GM23248 (cell line): Measurements from ENCODE around the gene ARHGEF3. TPM values are rescaled to one million over a fixed set of nuclear protein-coding genes. Genes with fewer than 3 reads are reported as not detected.

Source experiments
- DNase-seq: peaks from one replicate; pipeline ENCODE4 v3.0.0-alpha.2; 2015
- H2AFZ ChIP-seq: fragments of 200-600 bp; sonication (generic); 2 replicates; pipeline ENCODE4 v1.6.1; 2016; ENCODE audit warnings: antibody characterized with exemption
- H3F3A ChIP-seq: fragments of 200-600 bp; sonication (generic); 2 replicates; pipeline ENCODE4 v1.6.1; 2016; ENCODE audit warnings: mild to moderate bottlenecking, antibody characterized with exemption, mixed run types; ENCODE audit not compliant: insufficient read depth
- H3K27ac ChIP-seq: fragments of 200-600 bp; sonication (generic); 2 replicates; pipeline ENCODE4 v1.5.1; 2016; ENCODE audit warnings: mild to moderate bottlenecking
- H3K27me3 ChIP-seq: fragments of 200-600 bp; sonication (generic); replicated peaks from 2 replicates; pipeline ENCODE4 v1.6.1; 2016; ENCODE audit warnings: mild to moderate bottlenecking; ENCODE audit not compliant: insufficient read depth
- H3K36me3 ChIP-seq: fragments of 200-600 bp; sonication (generic); 2 replicates; pipeline ENCODE4 v1.6.1; 2016; ENCODE audit warnings: low read depth, mild to moderate bottlenecking
- H3K4me1 ChIP-seq: fragments of 200-600 bp; sonication (generic); 2 replicates; pipeline ENCODE4 v1.6.1; 2016; ENCODE audit warnings: mild to moderate bottlenecking; ENCODE audit not compliant: insufficient read depth
- H3K4me2 ChIP-seq: fragments of 200-600 bp; sonication (generic); one replicate; pipeline ENCODE4 v1.6.1; 2016; ENCODE audit warnings: mild to moderate bottlenecking; ENCODE audit not compliant: unreplicated experiment
- H3K4me3 ChIP-seq: fragments of 200-600 bp; sonication (generic); 2 replicates; pipeline ENCODE4 v1.5.1; 2016; ENCODE audit warnings: mild to moderate bottlenecking
- H3K79me2 ChIP-seq: fragments of 200-600 bp; sonication (generic); 2 replicates; pipeline ENCODE4 v1.6.1; 2016; ENCODE audit warnings: mild to moderate bottlenecking; ENCODE audit not compliant: insufficient read depth
- H3K9ac ChIP-seq: fragments of 200-600 bp; sonication (generic); 2 replicates; pipeline ENCODE4 v1.6.1; 2016; ENCODE audit warnings: mild to moderate bottlenecking
- H3K9me2 ChIP-seq: fragments of 200-600 bp; sonication (generic); 2 replicates; pipeline ENCODE4 v1.6.1; 2016; ENCODE audit warnings: mixed run types, mild to moderate bottlenecking, moderate library complexity; ENCODE audit not compliant: insufficient read depth
- H3K9me3 ChIP-seq: fragments of 200-600 bp; sonication (generic); one replicate; pipeline ENCODE4 v1.6.1; 2017; ENCODE audit warnings: low read depth
- H4K20me1 ChIP-seq: fragments of 200-600 bp; sonication (generic); 2 replicates; pipeline ENCODE4 v1.6.0; 2016; ENCODE audit not compliant: insufficient read depth
- EZH2 ChIP-seq: fragments of 200-600 bp; sonication (generic); IDR thresholded peaks from 2 replicates; pipeline ENCODE4 v1.6.1; 2018; ENCODE audit warnings: antibody characterized with exemption, mild to moderate bottlenecking; ENCODE audit not compliant: insufficient read depth, poor library complexity, severe bottlenecking
- EZH2phosphoT487 ChIP-seq: fragments of 200-600 bp; sonication (generic); IDR thresholded peaks from 2 replicates; pipeline ENCODE4 v1.6.1; 2018; ENCODE audit warnings: antibody characterized with exemption, moderate library complexity, mild to moderate bottlenecking, low read depth; ENCODE audit not compliant: insufficient read depth
- WGBS, 2 experiments: methylation state at CpG; one replicate each; pipeline ENCODE4 v1.1.6; 2015 to 2017; ENCODE audit warnings: low lambda C conversion rate in 2 of 2, low coverage in 1 of 2; ENCODE audit errors: missing lambda C conversion rate in 2 of 2; 5-methylcytosine and 5-hydroxymethylcytosine counted together
- in situ Hi-C: fragments of 300-500 bp; cut with MboI; formaldehyde crosslinking; loops from 2 replicates; pipeline ENCODE4 v1.15.0; 2020
- polyA plus RNA-seq: library from polyadenylated mRNA; unstranded; fragments of >200 nt; fragmentation: Nextera tagmentation; extraction: Ambion mirVana; gene quantifications from 2 replicates; pipeline ENCODE4 v1.2.1, GENCODE V29; 2016
- total RNA-seq: library from RNA; depleted of rRNA; stranded (reverse); fragments of >200 nt; shearing (Covaris generic); gene quantifications from 2 replicates; pipeline ENCODE4 v1.2.3, GENCODE V29; 2014

Gene ARHGEF3
- total and polyA plus RNA-seq, 2 experiments from 2014 or later: 1.1 to 3.0 TPM

GRCh38 chr3:56691165-56692000, 110.4 kb downstream of the ARHGEF3 start:
- in situ Hi-C loops: no loop called here
- Histone ChIP-seq H3K4me2 (no peak overlapping the region), H3K27me3 (no peaks in the 10 kb centered on the region), H4K20me1 (no peaks in the 10 kb centered on the region), H2AFZ (no peak overlapping the region), H3K9me2 (no peaks in the 10 kb centered on the region), H3F3A (no peaks in the 10 kb centered on the region), H3K36me3 (no peaks in the 10 kb centered on the region), H3K27ac (no peak overlapping the region), H3K9ac (no peak overlapping the region), H3K4me3 (no peak overlapping the region), H3K79me2 (no peaks in the 10 kb centered on the region), H3K9me3 (no peaks in the 10 kb centered on the region), H3K4me1 (peaks cover 5% of the 10 kb centered on the region; the same call in 1 of the 2 replicates)
- 90 to 97% methylated on average over 19 of the region's 19 CpGs for WGBS, 2 experiments
- TF ChIP-seq EZH2phosphoT487 (no peak), EZH2 (no peak)
- peak; percentile 65 for DNase-seq

DNA sequence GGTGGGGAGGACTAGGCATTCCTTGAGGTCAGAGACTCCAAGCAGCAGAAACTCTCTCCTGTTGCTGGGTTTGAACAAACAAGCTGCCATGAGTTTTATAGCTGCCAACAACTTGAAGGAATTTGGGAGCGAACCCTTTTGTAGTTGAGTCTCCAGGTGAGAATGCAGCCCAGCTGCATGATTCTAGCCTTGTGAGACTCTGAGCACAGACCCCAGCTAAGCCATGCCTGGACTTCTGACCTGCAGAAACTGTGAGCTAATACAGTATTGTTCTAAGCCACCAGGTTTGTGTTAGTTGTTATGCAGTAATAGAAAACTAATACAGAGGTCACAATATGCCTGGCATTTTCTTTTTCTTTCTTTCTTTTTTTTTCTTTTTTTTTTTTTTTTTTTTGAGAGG, 112.4 kb downstream of the ARHGEF3 start:
- peaks cover 5% of the 10 kb centered on the region; the same call in 1 of the 2 replicates for H3K4me1 ChIP-seq
- in situ Hi-C loops: no loop called here

GRCh38 chr3:56688191-56688590, 113.6 kb downstream of the ARHGEF3 start:
- H3K9ac ChIP-seq: no peak overlapping the region
- no peak for DNase-seq
- H3K79me2 ChIP-seq: no peaks in the 10 kb centered on the region
- no peaks in the 10 kb centered on the region for H3K9me3 ChIP-seq
- no peak overlapping the region for H2AFZ ChIP-seq
- in situ Hi-C loops: no loop called here
- H4K20me1 ChIP-seq: no peaks in the 10 kb centered on the region
- H3F3A ChIP-seq: no peaks in the 10 kb centered on the region
- no peak overlapping the region for H3K4me2 ChIP-seq
- H3K36me3 ChIP-seq: no peaks in the 10 kb centered on the region
- H3K27me3 ChIP-seq: no peaks in the 10 kb centered on the region
- H3K4me1 ChIP-seq: peaks cover 5% of the 10 kb centered on the region; the same call in 1 of the 2 replicates
- 83 to 94% methylated on average over 1 of the region's 1 CpG for WGBS, 2 experiments
- no peaks in the 10 kb centered on the region for H3K9me2 ChIP-seq
- TF ChIP-seq EZH2: no peak
- H3K27ac ChIP-seq: no peak overlapping the region
- no peak overlapping the region for H3K4me3 ChIP-seq

More for the DNA sequence above, 112.4 kb downstream of the ARHGEF3 start:
- no peak for TF ChIP-seq EZH2phosphoT487
- TF ChIP-seq EZH2: no peak
- no peaks in the 10 kb centered on the region for H3K9me2 ChIP-seq
- no peak overlapping the region for H2AFZ ChIP-seq
- no peaks in the 10 kb centered on the region for H3F3A ChIP-seq
- H3K27me3 ChIP-seq: no peaks in the 10 kb centered on the region
- no peaks in the 10 kb centered on the region for H3K9me3 ChIP-seq
- no peaks in the 10 kb centered on the region for H4K20me1 ChIP-seq
- no peak overlapping the region for H3K27ac ChIP-seq
- H3K4me2 ChIP-seq: no peak overlapping the region
- 95 to 100% methylated on average over 1 of the region's 1 CpG for WGBS, 2 experiments
- H3K4me3 ChIP-seq: no peak overlapping the region
- H3K36me3 ChIP-seq: no peaks in the 10 kb centered on the region
- no peak for DNase-seq
- no peak overlapping the region for H3K9ac ChIP-seq
- no peaks in the 10 kb centered on the region for H3K79me2 ChIP-seq

DNA sequence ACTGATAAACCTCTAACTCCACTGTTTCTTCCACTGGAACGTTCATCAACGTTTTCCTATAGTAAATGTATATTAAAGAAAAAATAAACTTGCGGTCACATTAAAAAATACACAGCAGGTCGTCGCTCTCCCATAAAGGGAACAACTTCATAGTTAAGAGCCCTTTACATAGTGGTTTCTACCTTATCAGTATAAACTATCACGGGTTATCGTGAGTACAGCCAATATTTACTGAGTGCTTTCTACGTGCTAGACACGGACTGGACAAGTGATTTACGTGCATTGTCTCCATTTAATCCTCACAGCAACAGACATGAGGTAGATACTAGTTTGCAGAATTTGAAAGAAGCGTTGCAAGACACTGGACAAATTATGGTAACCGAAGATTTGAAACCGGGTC, 117.7 kb downstream of the ARHGEF3 start:
- DNase-seq: no peak
- no peaks in the 10 kb centered on the region for H3K9me2 ChIP-seq
- in situ Hi-C loops: no loop called here
- peaks cover 22% of the 10 kb centered on the region for H3K4me1 ChIP-seq
- H3K9me3 ChIP-seq: no peaks in the 10 kb centered on the region
- no peaks in the 10 kb centered on the region for H3K27me3 ChIP-seq
- H3F3A ChIP-seq: no peaks in the 10 kb centered on the region; the same call in 1 of the 2 replicates
- H3K27ac ChIP-seq: no peak overlapping the region
- TF ChIP-seq EZH2phosphoT487: no peak
- TF ChIP-seq EZH2: no peak
- H3K36me3 ChIP-seq: no peaks in the 10 kb centered on the region
- no peak overlapping the region for H3K4me2 ChIP-seq
- no peak overlapping the region for H3K4me3 ChIP-seq
- no peaks in the 10 kb centered on the region for H4K20me1 ChIP-seq
- H2AFZ ChIP-seq: no peak overlapping the region
- WGBS, 2 experiments: 98 to 99% methylated on average over 13 of the region's 13 CpGs
- H3K79me2 ChIP-seq: peaks cover 34% of the 10 kb centered on the region
- no peak overlapping the region for H3K9ac ChIP-seq
